GM12864 (cell line): Measurements from ENCODE around the gene UBE2O.

Experiments used
- DNase-seq: peaks from one replicate; pipeline ENCODE4 v3.0.0-alpha.2; 2011; ENCODE audit warnings: low read depth
- H3K4me3 ChIP-seq: 2 replicates; pipeline ENCODE4 v1.5.1; 2011; ENCODE audit warnings: mild to moderate bottlenecking, low read depth, low read length, control low read depth
- TF ChIP-seq, protein P1 (sequence below): IDR thresholded peaks from 2 replicates; pipeline ENCODE4 v1.5.1; 2011; ENCODE audit warnings: low read depth, mild to moderate bottlenecking, moderate library complexity, low read length, control low read depth, inconsistent platforms; ENCODE audit errors: missing control alignments

Gene UBE2O

DNA sequence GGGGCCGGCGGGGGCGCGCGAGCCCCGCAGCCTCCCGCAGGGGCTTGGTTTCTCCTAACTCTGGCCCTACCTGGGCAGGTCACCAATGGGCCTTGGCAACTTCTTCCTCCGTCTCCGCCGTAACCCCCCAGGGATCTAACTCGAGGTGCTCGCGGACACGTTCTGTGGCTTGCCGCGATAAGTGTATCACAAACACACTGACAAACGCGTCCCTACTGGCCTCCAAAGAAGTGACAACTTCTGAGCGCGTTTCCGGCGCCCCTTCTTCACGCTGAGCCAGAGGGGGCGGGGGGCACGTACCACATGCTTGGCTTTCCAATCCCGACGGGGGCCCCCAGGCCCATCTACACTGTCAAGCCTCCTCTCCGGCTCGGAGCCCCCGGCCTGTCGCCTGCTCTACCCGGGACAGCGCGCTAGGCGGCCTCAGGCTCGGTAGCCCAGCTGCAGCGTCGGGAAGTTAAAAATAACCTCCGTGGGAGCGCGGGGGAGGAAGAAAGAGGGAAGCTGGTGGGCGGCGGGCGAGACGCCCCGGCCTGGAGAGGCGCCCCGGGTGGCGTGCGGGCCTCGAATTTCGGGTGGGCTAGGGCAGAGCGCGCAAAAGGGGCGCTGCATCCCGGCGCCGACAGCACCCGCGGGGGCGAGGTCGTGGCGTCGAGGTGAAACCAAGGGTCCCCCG lies 69.3 kb downstream of the UBE2O start:
- DNase-seq = no peak
- TF ChIP-seq, protein P1, sequence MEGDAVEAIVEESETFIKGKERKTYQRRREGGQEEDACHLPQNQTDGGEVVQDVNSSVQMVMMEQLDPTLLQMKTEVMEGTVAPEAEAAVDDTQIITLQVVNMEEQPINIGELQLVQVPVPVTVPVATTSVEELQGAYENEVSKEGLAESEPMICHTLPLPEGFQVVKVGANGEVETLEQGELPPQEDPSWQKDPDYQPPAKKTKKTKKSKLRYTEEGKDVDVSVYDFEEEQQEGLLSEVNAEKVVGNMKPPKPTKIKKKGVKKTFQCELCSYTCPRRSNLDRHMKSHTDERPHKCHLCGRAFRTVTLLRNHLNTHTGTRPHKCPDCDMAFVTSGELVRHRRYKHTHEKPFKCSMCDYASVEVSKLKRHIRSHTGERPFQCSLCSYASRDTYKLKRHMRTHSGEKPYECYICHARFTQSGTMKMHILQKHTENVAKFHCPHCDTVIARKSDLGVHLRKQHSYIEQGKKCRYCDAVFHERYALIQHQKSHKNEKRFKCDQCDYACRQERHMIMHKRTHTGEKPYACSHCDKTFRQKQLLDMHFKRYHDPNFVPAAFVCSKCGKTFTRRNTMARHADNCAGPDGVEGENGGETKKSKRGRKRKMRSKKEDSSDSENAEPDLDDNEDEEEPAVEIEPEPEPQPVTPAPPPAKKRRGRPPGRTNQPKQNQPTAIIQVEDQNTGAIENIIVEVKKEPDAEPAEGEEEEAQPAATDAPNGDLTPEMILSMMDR = no peak
- peak overlapping the region; percentile 72 for H3K4me3 ChIP-seq

- TF ChIP-seq, protein P1 = no peak
- no peak for DNase-seq
- H3K4me3 ChIP-seq = peak overlapping the region; percentile 72
Measured at GRCh38 chr17:76382803-76383545, 70.0 kb downstream of the UBE2O start.

- TF ChIP-seq, protein P1 = no peak
- H3K4me3 ChIP-seq = peak overlapping the region; percentile 72
- no peak for DNase-seq
Measured at GRCh38 chr17:76382351-76382802, 70.6 kb downstream of the UBE2O start.

DNA sequence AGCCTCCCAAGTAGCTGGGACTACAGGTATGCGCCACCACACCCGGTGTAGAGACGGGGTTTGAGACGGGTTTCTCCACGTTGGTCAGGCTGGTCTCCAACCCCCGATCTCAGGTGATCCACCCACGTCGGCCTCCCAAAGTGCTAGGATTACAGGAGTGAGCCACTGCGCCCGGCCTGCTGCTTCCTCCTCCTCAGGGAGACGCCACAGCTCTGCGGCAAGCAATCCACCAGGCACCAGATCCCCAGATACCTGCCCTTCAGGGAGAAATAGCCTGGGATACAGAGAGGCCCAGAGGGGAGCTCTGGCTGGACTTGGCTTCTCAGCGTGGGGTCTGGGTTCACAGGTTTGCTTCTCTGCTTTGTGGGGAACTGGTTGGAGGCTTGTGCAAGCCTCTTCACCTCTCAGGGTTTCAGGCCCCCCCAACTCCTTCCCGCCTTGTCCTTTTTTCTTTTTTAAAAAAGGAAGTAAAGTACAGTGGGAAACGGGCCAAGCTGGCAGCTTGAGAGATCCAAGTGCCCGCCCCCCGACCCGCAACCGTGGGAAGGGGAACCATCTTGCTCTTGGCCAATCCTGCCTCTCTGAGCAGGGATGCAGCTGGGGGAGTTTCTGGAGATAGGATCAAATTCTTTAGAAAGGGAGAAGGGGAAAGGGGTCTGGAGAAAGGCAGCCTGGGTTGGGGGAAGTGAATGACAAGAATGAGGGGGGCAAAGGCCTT lies 71.2 kb downstream of the UBE2O start:
- DNase-seq = no peak
- H3K4me3 ChIP-seq = no peak overlapping the region
- TF ChIP-seq, protein P1 = no peak

GRCh38 chr17:76379646-76380376 lies 73.1 kb downstream of the UBE2O start:
- no peak overlapping the region for H3K4me3 ChIP-seq
- TF ChIP-seq, protein P1 = no peak
- DNase-seq = no peak

GRCh38 chr17:76379275-76379641 lies 73.7 kb downstream of the UBE2O start:
- no peak overlapping the region for H3K4me3 ChIP-seq
- TF ChIP-seq, protein P1 = no peak
- DNase-seq = no peak
